Measurements from ENCODE around the gene NUMA1. TPM values are rescaled to one million over a fixed set of nuclear protein-coding genes. Genes with fewer than 3 reads are reported as not detected.

The NUMA1 gene
- total and polyA plus RNA-seq, 2 experiments from 2014 or later = 119 to 417 TPM

- no peak overlapping the region for H3K27ac ChIP-seq
- TF ChIP-seq CTCF (IDR thresholded peaks at IDR 0.05; ENCODE audit: low read depth, low read length) = no peak
- H3K36me3 ChIP-seq = no peaks in the 10 kb centered on the region
- DNase-seq (ENCODE audit: low read depth in 1 of 2, low spot score in 1 of 2) = no peak
- no peak overlapping the region for H3K4me3 ChIP-seq
- no peaks in the 10 kb centered on the region for H3K9me3 ChIP-seq (ENCODE audit: low read depth)
- H3K4me1 ChIP-seq (ENCODE audit: low read depth) = no peaks in the 10 kb centered on the region
- H3K27me3 ChIP-seq = no peaks in the 10 kb centered on the region
Observed at GRCh38 chr11:71996946-71997345, 83.4 kb downstream of the NUMA1 start.

GRCh38 chr11:71996517-71996916, 83.8 kb downstream of the NUMA1 start:
- no peak overlapping the region for H3K27ac ChIP-seq
- no peak overlapping the region for H3K4me3 ChIP-seq
- no peaks in the 10 kb centered on the region for H3K9me3 ChIP-seq (ENCODE audit: low read depth)
- H3K27me3 ChIP-seq = no peaks in the 10 kb centered on the region
- H3K4me1 ChIP-seq (ENCODE audit: low read depth) = no peaks in the 10 kb centered on the region
- no peaks in the 10 kb centered on the region for H3K36me3 ChIP-seq
- no peak for DNase-seq (ENCODE audit: low read depth in 1 of 2, low spot score in 1 of 2)
- TF ChIP-seq CTCF (IDR thresholded peaks at IDR 0.05; ENCODE audit: low read depth, low read length) = no peak

- Histone ChIP-seq H3K9me3 (ENCODE audit: low read depth) (no peaks in the 10 kb centered on the region), H3K27me3 (no peaks in the 10 kb centered on the region), H3K27ac (no peak overlapping the region), H3K36me3 (no peaks in the 10 kb centered on the region), H3K4me1 (ENCODE audit: low read depth) (no peaks in the 10 kb centered on the region), H3K4me3 (no peak overlapping the region)
- no peak for TF ChIP-seq CTCF (IDR thresholded peaks at IDR 0.05; ENCODE audit: low read depth, low read length)
- DNase-seq (ENCODE audit: low read depth in 1 of 2, low spot score in 1 of 2) = no peak
Observed at GRCh38 chr11:71995726-71996291, 84.5 kb downstream of the NUMA1 start.

- Histone ChIP-seq H3K27me3 (no peaks in the 10 kb centered on the region), H3K36me3 (no peaks in the 10 kb centered on the region), H3K4me1 (ENCODE audit: low read depth) (no peaks in the 10 kb centered on the region), H3K4me3 (no peak overlapping the region), H3K27ac (no peak overlapping the region), H3K9me3 (ENCODE audit: low read depth) (no peaks in the 10 kb centered on the region)
- TF ChIP-seq CTCF (IDR thresholded peaks at IDR 0.05; ENCODE audit: low read depth, low read length) = no peak
- DNase-seq (ENCODE audit: low read depth in 1 of 2, low spot score in 1 of 2) = no peak
Observed at GRCh38 chr11:71994786-71995185, 85.6 kb downstream of the NUMA1 start.

GRCh38 chr11:71992136-71992730, 88.1 kb downstream of the NUMA1 start:
- TF ChIP-seq CTCF (IDR thresholded peaks at IDR 0.05; ENCODE audit: low read depth, low read length) = no peak
- Histone ChIP-seq H3K36me3 (no peaks in the 10 kb centered on the region), H3K27ac (no peak overlapping the region), H3K27me3 (no peaks in the 10 kb centered on the region), H3K4me1 (ENCODE audit: low read depth) (no peaks in the 10 kb centered on the region), H3K9me3 (ENCODE audit: low read depth) (no peaks in the 10 kb centered on the region), H3K4me3 (no peak overlapping the region)
- no peak for DNase-seq (ENCODE audit: low read depth in 1 of 2, low spot score in 1 of 2)
